Gastrocnemius medialis (tissue), 4 donors: ENCODE data around the gene SNRPD3. TPM values are rescaled to one million over a fixed set of nuclear protein-coding genes. Genes with fewer than 3 reads are reported as not detected.

Experiments
- ATAC-seq, 2 donors: fragments of 150-250 bp; one replicate each; pipeline ENCODE4 v1.9.1; 2016
- DNase-seq, 2 donors: peaks; one replicate each; pipeline ENCODE4 v3.0.0-alpha.2; 2019
- H3K27ac ChIP-seq, 4 donors: fragments of 200-600 bp; sonication (generic); 1 replicate in 1 of 4; 2 replicates in 3 of 4; pipeline ENCODE4 v1.5.1; 2016 to 2018; ENCODE audit warnings: mild to moderate bottlenecking in 2 of 4, moderate library complexity in 1 of 4
- H3K27me3 ChIP-seq, 3 donors: fragments of 200-600 bp; sonication (generic) in 2 of 3; 1 replicate in 1 of 3; 2 replicates in 2 of 3; pipeline versions ENCODE4 v1.5.1 to v1.6.0; 2016 to 2019; ENCODE audit warnings: mild to moderate bottlenecking in 1 of 3, moderate library complexity in 1 of 3
- H3K36me3 ChIP-seq, 2 donors: fragments of 200-600 bp; sonication (generic) in 1 of 2; one replicate each; pipeline ENCODE4 v1.5.1; 2017 to 2018
- H3K4me1 ChIP-seq, 2 donors: fragments of 200-600 bp; sonication (generic) in 1 of 2; one replicate each; pipeline ENCODE4 v1.5.1; 2016 to 2017; ENCODE audit warnings: mild to moderate bottlenecking in 2 of 2
- H3K4me3 ChIP-seq, 4 donors: fragments of 200-600 bp; sonication (generic) in 3 of 4; 1 replicate in 1 of 4; 2 replicates in 3 of 4; pipeline ENCODE4 v1.5.1; 2016 to 2019; ENCODE audit warnings: mild to moderate bottlenecking in 2 of 4
- H3K9me3 ChIP-seq, 3 donors: fragments of 200-600 bp; sonication (generic) in 2 of 3; 1 replicate in 1 of 3; 2 replicates in 2 of 3; pipeline ENCODE4 v1.5.1; 2016 to 2019
- CTCF ChIP-seq, 5 experiments: fragments of 450-650 bp in 3 of 5; fragments of 200-600 bp in 2 of 5; sonication (generic) in 2 of 5; IDR thresholded peaks in 4 of 5; conservative IDR thresholded peaks in 1 of 5; 1 replicate in 4 of 5; 2 replicates in 1 of 5; pipeline ENCODE4 v1.5.1; 2016 to 2019; ENCODE audit warnings: antibody characterized with exemption in 5 of 5, mild to moderate bottlenecking in 3 of 5, moderate library complexity in 3 of 5
- POLR2A ChIP-seq, 2 donors: fragments of 450-650 bp; IDR thresholded peaks; one replicate each; pipeline ENCODE4 v1.6.1; 2017; ENCODE audit warnings: antibody characterized with exemption in 2 of 2, mild to moderate bottlenecking in 2 of 2, moderate library complexity in 2 of 2
- in situ Hi-C, 4 donors: fragments of 200-750 bp; cut with MboI; loops; one replicate each; pipeline versions ENCODE4 v1.15.0 to v1.8.0; 2017; ENCODE audit warnings: low sequenced_read_pairs in 4 of 4
- intact Hi-C: fragments of 100-400 bp; cut with DNase I; formaldehyde crosslinking; loops from one replicate; pipeline ENCODE4 v1.15.1; 2023; ENCODE audit warnings: low total_unique reads
- total RNA-seq, 4 donors: library from RNA; depleted of rRNA; stranded (reverse); fragments of >200 nt; gene quantifications; one replicate each; pipeline versions ENCODE4 v1.1.0 to v1.2.3, GENCODE V29; 2016

The SNRPD3 gene
- total RNA-seq, 4 donors from 2014 or later: 119 to 166 (median 145) TPM

DNA sequence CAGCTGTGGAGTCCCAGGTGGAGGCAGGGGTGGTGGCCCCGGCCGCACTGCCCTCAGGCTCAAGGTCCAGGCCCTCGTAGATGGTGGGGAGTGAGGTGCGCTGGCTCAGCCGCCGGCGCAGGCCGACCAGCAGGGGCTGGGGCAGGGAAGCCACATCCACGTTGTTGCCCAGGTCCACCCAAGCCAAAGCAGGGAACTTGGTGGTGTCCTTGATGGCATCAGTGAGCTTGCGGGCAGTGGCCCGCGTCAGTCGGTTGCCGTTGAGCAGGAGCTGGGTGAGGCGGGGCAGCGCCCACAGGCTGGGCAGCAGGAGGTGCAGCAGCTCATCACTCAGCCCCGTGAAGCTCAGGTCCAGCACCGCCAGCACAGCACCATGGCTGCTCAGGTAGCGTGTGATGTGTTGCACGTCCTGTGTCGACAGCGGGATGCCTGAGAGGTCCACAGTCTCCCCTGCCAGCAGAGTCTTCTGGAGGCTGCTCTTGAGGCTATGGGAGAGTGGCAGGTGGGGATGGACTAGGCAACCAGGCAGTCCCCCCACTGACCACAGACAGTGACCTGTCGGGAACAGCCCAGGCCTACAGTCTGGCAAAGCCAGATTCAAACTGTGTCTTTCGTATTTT lies 30.2 kb downstream of the SNRPD3 start:
- ATAC-seq: no peak
- no peak for TF ChIP-seq CTCF (IDR thresholded peaks at IDR 0.05 in 4 of 5, conservative IDR thresholded peaks at IDR 0.05 in 1 of 5)
- no peak for TF ChIP-seq POLR2A (IDR thresholded peaks at IDR 0.05)
- intact Hi-C loops: no loop called here

DNA sequence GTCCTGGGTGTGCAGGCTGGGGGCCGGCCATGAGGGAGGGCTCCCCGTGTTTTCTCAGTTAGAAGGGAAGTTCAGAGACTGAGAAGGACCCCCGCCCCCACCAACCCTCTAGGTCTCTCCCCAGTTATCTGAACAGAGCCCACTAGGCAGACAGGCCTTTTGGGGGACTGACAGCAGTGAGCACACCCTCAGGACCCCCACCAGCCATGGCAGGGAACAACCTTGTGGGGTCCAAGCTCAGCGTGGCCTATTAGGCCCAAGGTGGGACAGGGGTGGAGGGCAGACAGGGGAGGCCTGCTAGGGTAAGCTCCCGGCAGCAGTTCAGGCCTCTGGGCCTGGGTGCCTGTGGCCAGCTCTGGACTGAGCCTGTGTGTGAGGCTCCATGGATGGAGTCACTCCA lies 31.5 kb downstream of the SNRPD3 start:
- Histone ChIP-seq H3K4me3 (no peak overlapping the region), H3K27me3 (no peaks in the 10 kb centered on the region), H3K27ac (no peak overlapping the region), H3K4me1 (no peaks in the 10 kb centered on the region), H3K9me3 (no peaks in the 10 kb centered on the region), H3K36me3 (no peaks in the 10 kb centered on the region)
- in situ Hi-C loops (no loop called here), intact Hi-C loops (no loop called here)
- no peak for ATAC-seq
- no peak for DNase-seq
- TF ChIP-seq POLR2A (IDR thresholded peaks at IDR 0.05) (no peak), CTCF (IDR thresholded peaks at IDR 0.05 in 4 of 5, conservative IDR thresholded peaks at IDR 0.05 in 1 of 5) (no peak)

More for the DNA sequence above, 30.2 kb downstream of the SNRPD3 start:
- H3K4me1 ChIP-seq: no peaks in the 10 kb centered on the region
- H3K4me3 ChIP-seq: no peak overlapping the region
- H3K9me3 ChIP-seq: no peaks in the 10 kb centered on the region
- no peak overlapping the region for H3K27ac ChIP-seq
- H3K27me3 ChIP-seq: no peaks in the 10 kb centered on the region
- no peak for DNase-seq
- no peaks in the 10 kb centered on the region for H3K36me3 ChIP-seq
- in situ Hi-C loops: no loop called here

- Histone ChIP-seq H3K36me3 (no peaks in the 10 kb centered on the region), H3K27me3 (no peaks in the 10 kb centered on the region), H3K9me3 (no peaks in the 10 kb centered on the region), H3K4me1 (no peaks in the 10 kb centered on the region), H3K27ac (no peak overlapping the region), H3K4me3 (no peak overlapping the region)
- intact Hi-C loops (no loop called here), in situ Hi-C loops (no loop called here)
- ATAC-seq: no peak
- TF ChIP-seq CTCF (IDR thresholded peaks at IDR 0.05 in 4 of 5, conservative IDR thresholded peaks at IDR 0.05 in 1 of 5) (no peak), POLR2A (IDR thresholded peaks at IDR 0.05) (no peak)
- no peak for DNase-seq
Observed at GRCh38 chr22:24587948-24588347, 32.1 kb downstream of the SNRPD3 start.

DNA sequence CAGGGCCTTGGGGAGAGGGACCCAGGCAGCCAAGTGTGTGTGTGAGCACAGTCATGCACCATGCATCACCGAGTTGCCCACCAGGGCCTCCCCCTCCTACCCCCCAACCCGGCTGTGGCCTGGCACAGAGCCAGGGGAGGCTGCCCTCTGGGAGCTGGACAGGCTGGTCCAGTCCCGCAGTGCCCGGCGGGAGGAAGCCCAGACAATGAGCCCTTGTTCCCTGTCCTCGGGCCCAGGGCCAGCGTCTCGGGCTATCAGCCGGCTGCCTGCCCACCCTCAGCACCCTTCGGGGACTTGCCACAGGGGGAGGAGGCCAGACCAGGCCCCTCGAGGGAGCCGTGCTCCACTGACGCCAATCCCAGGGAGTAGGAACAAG lies 32.6 kb downstream of the SNRPD3 start:
- in situ Hi-C loops: no loop called here
- intact Hi-C loops: no loop called here

More for the DNA sequence above, 32.6 kb downstream of the SNRPD3 start:
- Histone ChIP-seq H3K36me3 (no peaks in the 10 kb centered on the region), H3K27me3 (no peaks in the 10 kb centered on the region), H3K4me1 (no peaks in the 10 kb centered on the region), H3K27ac (no peak overlapping the region), H3K4me3 (no peak overlapping the region), H3K9me3 (no peaks in the 10 kb centered on the region)
- ATAC-seq: no peak
- no peak for DNase-seq
- TF ChIP-seq CTCF (IDR thresholded peaks at IDR 0.05 in 4 of 5, conservative IDR thresholded peaks at IDR 0.05 in 1 of 5) (no peak), POLR2A (IDR thresholded peaks at IDR 0.05) (no peak)
